Stimulated activated CD4-positive, alpha-beta T cell treated with anti-CD3 and anti-CD28 coated beads, Interleukin-4, amount 100 ng/mL, for 1 hour (primary cell): ENCODE measurements around the gene YBX2.

Experiments
- DNase-seq: peaks from one replicate; pipeline ENCODE4 v3.0.0-alpha.2; 2020

YBX2 gene

GRCh38 chr17:7241783-7242716 is 52.4 kb downstream of the YBX2 start, which contains the start of gene GABARAP:
Gene GABARAP (minus strand): TSS chr17:7242449. CDS start chr17:7242330, 119 bp downstream.
- peak; percentile 92 for DNase-seq

DNA sequence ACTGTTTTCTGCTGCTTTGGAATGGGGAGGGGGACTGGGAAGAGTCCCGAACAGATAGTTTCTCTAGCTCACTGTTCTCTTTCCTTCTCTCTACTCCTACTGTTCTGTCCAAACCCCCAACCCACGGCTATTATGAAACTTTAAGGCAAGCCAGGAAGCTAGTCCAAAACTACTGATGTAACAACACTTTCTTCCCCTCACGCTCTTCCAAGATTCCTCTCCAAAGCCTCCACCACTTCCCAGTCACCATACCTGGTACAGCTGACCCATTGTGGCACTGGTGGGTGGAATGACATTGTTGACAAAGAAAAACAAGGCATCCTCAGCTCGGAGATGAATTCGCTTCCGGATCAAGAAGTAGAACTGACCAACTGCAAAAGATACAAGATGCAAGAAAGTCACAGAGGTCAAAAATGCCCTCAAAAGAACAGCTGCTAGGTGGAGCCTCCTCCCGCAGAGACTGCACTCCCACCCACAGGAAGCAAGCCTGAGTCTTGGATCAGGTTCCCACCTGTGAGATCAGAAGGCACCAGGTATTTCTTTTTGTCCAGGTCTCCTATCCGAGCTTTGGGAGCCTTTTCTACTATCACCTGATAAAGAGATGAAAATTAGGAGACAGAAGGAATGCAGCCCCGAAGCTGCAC is 53.2 kb downstream of the YBX2 start:
- no peak for DNase-seq

- no peak for DNase-seq
These were observed 54.1 kb downstream of the YBX2 start for GRCh38 chr17:7240375-7240774.

DNA sequence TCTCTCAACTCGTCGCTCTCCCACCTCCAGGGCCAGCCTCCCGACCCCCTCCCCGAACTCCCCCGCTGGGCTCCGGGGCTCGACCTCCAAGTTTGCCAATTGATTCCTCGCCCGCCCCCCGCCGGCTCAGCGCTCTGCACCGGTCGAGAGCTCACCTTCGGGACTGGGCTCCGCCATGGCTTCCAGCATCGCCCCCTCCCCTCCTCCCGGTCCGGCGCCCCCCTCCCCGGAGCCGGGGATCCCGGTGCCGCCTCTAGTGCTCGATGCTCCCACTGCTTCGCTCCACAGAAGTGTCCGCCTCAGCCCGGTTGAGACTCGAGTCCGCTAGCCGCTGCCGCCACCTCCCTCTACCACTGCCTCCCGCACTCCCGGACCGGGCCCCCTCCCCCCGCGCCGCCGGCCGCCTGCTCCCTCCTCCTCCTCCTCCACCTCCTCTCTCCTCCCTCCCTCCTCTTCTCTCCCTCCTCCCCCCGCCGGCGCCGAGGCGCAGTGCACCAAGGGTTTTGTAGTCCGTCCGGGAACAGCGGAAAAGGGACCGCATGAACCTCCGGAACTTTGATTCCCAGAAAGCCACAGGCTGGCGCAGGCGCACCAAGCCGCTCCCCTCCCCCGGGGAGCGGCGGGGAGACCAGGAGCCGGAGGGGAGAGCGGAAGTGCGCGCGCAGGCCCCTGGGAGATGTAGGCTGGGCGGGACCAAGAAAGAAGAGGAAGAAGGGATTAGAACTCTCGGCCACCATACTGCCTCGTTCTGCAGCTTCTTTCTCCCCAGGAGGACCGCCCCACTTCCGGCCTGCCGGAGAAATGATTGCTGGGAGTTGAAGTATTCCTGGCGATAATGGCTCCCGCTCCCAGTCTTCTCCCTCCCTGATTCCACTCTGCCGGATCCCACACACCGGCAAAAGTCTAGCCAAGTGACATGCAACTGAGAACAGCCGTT is 55.1 kb downstream of the YBX2 start, which contains the start of gene PHF23:
Gene PHF23, minus strand, starts transcription at position 367 of the 937 bp plus-strand sequence. Its CDS starts 178 bp downstream, at position 189.
- DNase-seq: peak; percentile 97

- peak; percentile 39 for DNase-seq
These were observed 55.9 kb downstream of the YBX2 start for GRCh38 chr17:7238420-7239090.
